Skeletal muscle satellite cell (primary cell): ENCODE data around the gene DLX6. TPM values are rescaled to one million over a fixed set of nuclear protein-coding genes. Genes with fewer than 3 reads are reported as not detected.

Experiments used
- H3K27me3 ChIP-seq: 2 replicates; pipeline ENCODE4 v1.7.0; 2013; ENCODE audit warnings: low read length; ENCODE audit not compliant: control insufficient read depth, insufficient read depth
- H3K36me3 ChIP-seq: 2 replicates; pipeline ENCODE4 v1.7.0; 2013; ENCODE audit warnings: mild to moderate bottlenecking, control low read depth, low read length; ENCODE audit not compliant: insufficient read depth
- H3K4me1 ChIP-seq: 2 replicates; pipeline ENCODE4 v1.7.0; 2013; ENCODE audit warnings: low read length; ENCODE audit not compliant: control insufficient read depth, insufficient read depth
- H3K4me2 ChIP-seq: 2 replicates; pipeline ENCODE4 v1.7.0; 2013; ENCODE audit warnings: mild to moderate bottlenecking, low read length
- H3K4me3 ChIP-seq: 2 replicates; pipeline ENCODE4 v1.7.0; 2013; ENCODE audit warnings: low read length
- H3K9ac ChIP-seq: 2 replicates; pipeline ENCODE4 v1.7.0; 2013; ENCODE audit warnings: mild to moderate bottlenecking, low read depth, low read length, moderate library complexity
- H3K9me3 ChIP-seq: replicated peaks from 2 replicates; pipeline ENCODE4 v1.7.0; 2013; ENCODE audit warnings: mild to moderate bottlenecking, control low read depth, low read length
- small RNA-seq: library from RNA; depleted of rRNA; stranded (forward); fragments of <200 nt; gene quantifications from one replicate; pipeline ENCODE3, GENCODE V24; 2012

DLX6 gene

DNA sequence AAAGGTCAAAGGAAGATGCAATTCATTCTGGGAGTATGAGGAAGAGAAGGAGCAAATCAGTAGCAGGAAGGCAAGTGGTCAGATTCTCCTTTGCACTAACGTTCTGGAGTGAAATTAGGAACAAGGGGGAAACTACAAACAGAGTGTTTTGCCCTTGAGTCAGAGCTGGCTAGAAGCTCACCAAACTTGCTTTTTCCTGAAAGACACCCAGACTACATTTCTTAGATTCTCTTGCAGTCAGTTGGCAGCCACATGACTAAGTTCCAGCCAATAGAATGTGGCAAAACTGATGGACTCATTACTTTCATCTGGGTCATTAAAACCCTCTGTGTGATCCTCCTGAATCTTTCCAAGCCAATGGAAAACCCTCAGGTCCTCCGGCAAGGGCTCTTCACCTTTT lies 37.9 kb downstream of the DLX6 start:
- no peak overlapping the region for H3K4me3 ChIP-seq
- no peak overlapping the region for H3K9ac ChIP-seq
- H3K36me3 ChIP-seq = no peaks in the 10 kb centered on the region
- no peak overlapping the region for H3K4me2 ChIP-seq
- no peaks in the 10 kb centered on the region for H3K4me1 ChIP-seq
- peaks cover 7% of the 10 kb centered on the region for H3K27me3 ChIP-seq
- H3K9me3 ChIP-seq = no peaks in the 10 kb centered on the region

Small RNA genes within 50 kb of the gene (small RNA-seq; reads per million reads assigned to genes)
- gene RF01778 = not detected
- not detected for gene RF01887
- not detected for gene RF01888
